HG03095 (cell line): ENCODE data around the gene NFIX.

Source experiments
- ATAC-seq: cut with Tn5 transposase; IDR thresholded peaks from one replicate; pipeline ENCODE4 v1.9.1; 2021; ENCODE audit warnings: moderate library complexity; ENCODE audit not compliant: unreplicated experiment

Gene NFIX

GRCh38 chr19:13006431-13007281 lies 11.4 kb downstream of the NFIX start:
- no peak for ATAC-seq

- ATAC-seq = no peak
These were observed 12.2 kb downstream of the NFIX start for GRCh38 chr19:13007292-13008045.

GRCh38 chr19:13008926-13009787 lies 13.9 kb downstream of the NFIX start:
- no peak for ATAC-seq

- ATAC-seq = no peak
These were observed 15.0 kb downstream of the NFIX start for GRCh38 chr19:13010038-13010991.

GRCh38 chr19:13010992-13011652 lies 15.8 kb downstream of the NFIX start:
- no peak for ATAC-seq

GRCh38 chr19:13011653-13012389 lies 16.5 kb downstream of the NFIX start:
- ATAC-seq = no peak

GRCh38 chr19:13012390-13012689 lies 17.1 kb downstream of the NFIX start:
- ATAC-seq = no peak

- no peak for ATAC-seq
These were observed 17.7 kb downstream of the NFIX start for GRCh38 chr19:13012690-13013608.

GRCh38 chr19:13013649-13014048 lies 18.4 kb downstream of the NFIX start:
- no peak for ATAC-seq

GRCh38 chr19:13014101-13014920 lies 19.0 kb downstream of the NFIX start:
- ATAC-seq = no peak

- ATAC-seq = no peak
These were observed 19.6 kb downstream of the NFIX start for GRCh38 chr19:13014921-13015280.

- ATAC-seq = no peak
These were observed 20.3 kb downstream of the NFIX start for GRCh38 chr19:13015361-13016223.

- no peak for ATAC-seq
These were observed 21.0 kb downstream of the NFIX start for GRCh38 chr19:13016245-13016627.

GRCh38 chr19:13016628-13017305 lies 21.5 kb downstream of the NFIX start:
- no peak for ATAC-seq

- no peak for ATAC-seq
These were observed 22.2 kb downstream of the NFIX start for GRCh38 chr19:13017306-13018034.
